HL-60 (cell line): ENCODE data around the gene UGT1A5.

Experiments used
- CTCF ChIP-seq: IDR thresholded peaks from one replicate; pipeline ENCODE4 v1.5.1; 2011; ENCODE audit warnings: low read length, control low read depth, inconsistent platforms; ENCODE audit not compliant: insufficient read depth
- POLR2AphosphoS5 ChIP-seq: IDR thresholded peaks from 2 replicates; pipeline ENCODE4 v1.6.1; 2012; ENCODE audit warnings: low read depth
- TF ChIP-seq, protein P1 (sequence below): IDR thresholded peaks from 2 replicates; pipeline ENCODE4 v1.6.1; 2012; ENCODE audit warnings: low read depth; ENCODE audit not compliant: insufficient replicate concordance

GRCh38 chr2:233813236-233814055 lies 100.7 kb downstream of the UGT1A5 start:
- no peak for TF ChIP-seq CTCF
- TF ChIP-seq, protein P1, sequence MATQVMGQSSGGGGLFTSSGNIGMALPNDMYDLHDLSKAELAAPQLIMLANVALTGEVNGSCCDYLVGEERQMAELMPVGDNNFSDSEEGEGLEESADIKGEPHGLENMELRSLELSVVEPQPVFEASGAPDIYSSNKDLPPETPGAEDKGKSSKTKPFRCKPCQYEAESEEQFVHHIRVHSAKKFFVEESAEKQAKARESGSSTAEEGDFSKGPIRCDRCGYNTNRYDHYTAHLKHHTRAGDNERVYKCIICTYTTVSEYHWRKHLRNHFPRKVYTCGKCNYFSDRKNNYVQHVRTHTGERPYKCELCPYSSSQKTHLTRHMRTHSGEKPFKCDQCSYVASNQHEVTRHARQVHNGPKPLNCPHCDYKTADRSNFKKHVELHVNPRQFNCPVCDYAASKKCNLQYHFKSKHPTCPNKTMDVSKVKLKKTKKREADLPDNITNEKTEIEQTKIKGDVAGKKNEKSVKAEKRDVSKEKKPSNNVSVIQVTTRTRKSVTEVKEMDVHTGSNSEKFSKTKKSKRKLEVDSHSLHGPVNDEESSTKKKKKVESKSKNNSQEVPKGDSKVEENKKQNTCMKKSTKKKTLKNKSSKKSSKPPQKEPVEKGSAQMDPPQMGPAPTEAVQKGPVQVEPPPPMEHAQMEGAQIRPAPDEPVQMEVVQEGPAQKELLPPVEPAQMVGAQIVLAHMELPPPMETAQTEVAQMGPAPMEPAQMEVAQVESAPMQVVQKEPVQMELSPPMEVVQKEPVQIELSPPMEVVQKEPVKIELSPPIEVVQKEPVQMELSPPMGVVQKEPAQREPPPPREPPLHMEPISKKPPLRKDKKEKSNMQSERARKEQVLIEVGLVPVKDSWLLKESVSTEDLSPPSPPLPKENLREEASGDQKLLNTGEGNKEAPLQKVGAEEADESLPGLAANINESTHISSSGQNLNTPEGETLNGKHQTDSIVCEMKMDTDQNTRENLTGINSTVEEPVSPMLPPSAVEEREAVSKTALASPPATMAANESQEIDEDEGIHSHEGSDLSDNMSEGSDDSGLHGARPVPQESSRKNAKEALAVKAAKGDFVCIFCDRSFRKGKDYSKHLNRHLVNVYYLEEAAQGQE, result no peak
- TF ChIP-seq POLR2AphosphoS5, result no peak
